Glomerular visceral epithelial cell (primary cell): ENCODE results near the gene VPS4A.
"Not testable (repeated sequence)": the region's sequence is repeated elsewhere in the genome, so short reads cannot be mapped to it uniquely, and the experiment has no call there.

Experiments used
- DNase-seq: peaks from one replicate; pipeline ENCODE4 v3.0.0-alpha.2; 2016; ENCODE audit errors: extremely low spot score

VPS4A gene

GRCh38 chr16:69310653-69311532 lies at the start of gene VPS4A:
Gene VPS4A, plus strand, starts transcription at chr16:69311350. Its CDS starts 162 bp downstream, at chr16:69311512.
- peak; percentile 96 for DNase-seq

- no peak for DNase-seq
Observed at GRCh38 chr16:69266334-69267063, 44.7 kb upstream of the VPS4A start.

GRCh38 chr16:69267633-69268032 lies 43.5 kb upstream of the VPS4A start:
- no peak for DNase-seq

- DNase-seq: no peak
Observed at GRCh38 chr16:69270395-69270794, 40.8 kb upstream of the VPS4A start.

GRCh38 chr16:69270831-69271230 lies 40.3 kb upstream of the VPS4A start:
- no peak for DNase-seq

GRCh38 chr16:69273009-69273408 lies 38.1 kb upstream of the VPS4A start:
- DNase-seq: no peak

- DNase-seq: no peak
Observed at GRCh38 chr16:69274699-69275235, 36.4 kb upstream of the VPS4A start.

GRCh38 chr16:69276148-69277115 lies 34.7 kb upstream of the VPS4A start:
- no peak for DNase-seq

- DNase-seq: no peak
Observed at GRCh38 chr16:69277413-69277812, 33.7 kb upstream of the VPS4A start.

GRCh38 chr16:69283851-69284250 lies 27.3 kb upstream of the VPS4A start:
- DNase-seq: no peak

- DNase-seq: no peak
Observed at GRCh38 chr16:69285240-69285639, 25.9 kb upstream of the VPS4A start.

GRCh38 chr16:69286941-69287713 lies 24.0 kb upstream of the VPS4A start:
- peak; percentile 55 for DNase-seq

GRCh38 chr16:69291657-69292056 lies 19.5 kb upstream of the VPS4A start:
- DNase-seq: not testable (repeated sequence)

- no peak for DNase-seq
Observed at GRCh38 chr16:69293401-69293800, 17.7 kb upstream of the VPS4A start.

GRCh38 chr16:69294051-69294450 lies 17.1 kb upstream of the VPS4A start:
- DNase-seq: no peak

GRCh38 chr16:69296771-69297170 lies 14.4 kb upstream of the VPS4A start:
- DNase-seq: not testable (repeated sequence)

GRCh38 chr16:69298261-69298660 lies 12.9 kb upstream of the VPS4A start:
- DNase-seq: no peak

- no peak for DNase-seq
Observed at GRCh38 chr16:69301187-69301586, 10.0 kb upstream of the VPS4A start.

GRCh38 chr16:69301861-69302260 lies 9.3 kb upstream of the VPS4A start:
- DNase-seq: no peak

GRCh38 chr16:69302301-69302700 lies 8.8 kb upstream of the VPS4A start:
- no peak for DNase-seq

- no peak for DNase-seq
Observed at GRCh38 chr16:69306031-69306430, 5.1 kb upstream of the VPS4A start.
